ENCODE measurements around the gene ASIC4.

ASIC4 gene

GRCh38 chr2:219480004-219480403, 34.3 kb upstream of the ASIC4 start:
- no peak for DNase-seq (ENCODE audit: low spot score)

GRCh38 chr2:219482674-219483405, 31.4 kb upstream of the ASIC4 start:
- DNase-seq (ENCODE audit: low spot score): no peak

- no peak for DNase-seq (ENCODE audit: low spot score)
These were observed 30.6 kb upstream of the ASIC4 start for GRCh38 chr2:219483451-219484342.

- no peak for DNase-seq (ENCODE audit: low spot score)
These were observed 29.7 kb upstream of the ASIC4 start for GRCh38 chr2:219484343-219485200.

GRCh38 chr2:219485201-219485580, 29.1 kb upstream of the ASIC4 start:
- no peak for DNase-seq (ENCODE audit: low spot score)

GRCh38 chr2:219486380-219486959, 27.8 kb upstream of the ASIC4 start:
- no peak for DNase-seq (ENCODE audit: low spot score)

- no peak for DNase-seq (ENCODE audit: low spot score)
These were observed 26.0 kb upstream of the ASIC4 start for GRCh38 chr2:219488149-219488843.

- DNase-seq (ENCODE audit: low spot score): no peak
These were observed 25.5 kb upstream of the ASIC4 start for GRCh38 chr2:219488844-219489194.

GRCh38 chr2:219489315-219489714, 25.0 kb upstream of the ASIC4 start:
- no peak for DNase-seq (ENCODE audit: low spot score)

GRCh38 chr2:219490186-219490585, 24.1 kb upstream of the ASIC4 start:
- no peak for DNase-seq (ENCODE audit: low spot score)

GRCh38 chr2:219490600-219491130, 23.6 kb upstream of the ASIC4 start:
- no peak for DNase-seq (ENCODE audit: low spot score)

- DNase-seq (ENCODE audit: low spot score): no peak
These were observed 22.9 kb upstream of the ASIC4 start for GRCh38 chr2:219491278-219491963.

- no peak for DNase-seq (ENCODE audit: low spot score)
These were observed 21.7 kb upstream of the ASIC4 start for GRCh38 chr2:219492575-219492974.

- no peak for DNase-seq (ENCODE audit: low spot score)
These were observed 21.2 kb upstream of the ASIC4 start for GRCh38 chr2:219493086-219493485.

GRCh38 chr2:219494952-219495530, 19.2 kb upstream of the ASIC4 start:
- DNase-seq (ENCODE audit: low spot score): no peak

- peak; percentile 57 for DNase-seq (ENCODE audit: low spot score)
These were observed 18.7 kb upstream of the ASIC4 start for GRCh38 chr2:219495531-219496122.

- no peak for DNase-seq (ENCODE audit: low spot score)
These were observed 17.9 kb upstream of the ASIC4 start for GRCh38 chr2:219496247-219496824.

- no peak for DNase-seq (ENCODE audit: low spot score)
These were observed 17.3 kb upstream of the ASIC4 start for GRCh38 chr2:219496825-219497494.
